ENCODE results near the gene KRT2. TPM values are rescaled to one million over a fixed set of nuclear protein-coding genes. Genes with fewer than 3 reads are reported as not detected.

KRT2 gene
- polyA plus RNA-seq, 3 donors: not detected

- no peak for DNase-seq (ENCODE audit: low read depth in 3 of 3, low spot score in 2 of 3)
Measured at GRCh38 chr12:52667509-52667908, 15.5 kb upstream of the KRT2 start.

GRCh38 chr12:52666471-52666870 lies 14.5 kb upstream of the KRT2 start:
- no peak for DNase-seq (ENCODE audit: low read depth in 3 of 3, low spot score in 2 of 3)

GRCh38 chr12:52663420-52663819 lies 11.4 kb upstream of the KRT2 start:
- DNase-seq (ENCODE audit: low read depth in 3 of 3, low spot score in 2 of 3): no peak

- DNase-seq (ENCODE audit: low read depth in 3 of 3, low spot score in 2 of 3): no peak
Measured at GRCh38 chr12:52662918-52663229, 10.9 kb upstream of the KRT2 start.

GRCh38 chr12:52662093-52662917 lies 10.3 kb upstream of the KRT2 start:
- no peak for DNase-seq (ENCODE audit: low read depth in 3 of 3, low spot score in 2 of 3)

GRCh38 chr12:52661668-52662067 lies 9.7 kb upstream of the KRT2 start:
- DNase-seq (ENCODE audit: low read depth in 3 of 3, low spot score in 2 of 3): no peak

GRCh38 chr12:52660934-52661499 lies 9.0 kb upstream of the KRT2 start:
- no peak for DNase-seq (ENCODE audit: low read depth in 3 of 3, low spot score in 2 of 3)

GRCh38 chr12:52659951-52660350 lies 7.9 kb upstream of the KRT2 start:
- DNase-seq (ENCODE audit: low read depth in 3 of 3, low spot score in 2 of 3): no peak

GRCh38 chr12:52659395-52659794 lies 7.4 kb upstream of the KRT2 start:
- no peak for DNase-seq (ENCODE audit: low read depth in 3 of 3, low spot score in 2 of 3)

- no peak for DNase-seq (ENCODE audit: low read depth in 3 of 3, low spot score in 2 of 3)
Measured at GRCh38 chr12:52658196-52658595, 6.2 kb upstream of the KRT2 start.

- no peak for DNase-seq (ENCODE audit: low read depth in 3 of 3, low spot score in 2 of 3)
Measured at GRCh38 chr12:52657250-52657902, 5.4 kb upstream of the KRT2 start.

- no peak for DNase-seq (ENCODE audit: low read depth in 3 of 3, low spot score in 2 of 3)
Measured at GRCh38 chr12:52656616-52657015, 4.6 kb upstream of the KRT2 start.

GRCh38 chr12:52655720-52656124 lies 3.7 kb upstream of the KRT2 start:
- no peak for DNase-seq (ENCODE audit: low read depth in 3 of 3, low spot score in 2 of 3)

- no peak for DNase-seq (ENCODE audit: low read depth in 3 of 3, low spot score in 2 of 3)
Measured at GRCh38 chr12:52655251-52655650, 3.2 kb upstream of the KRT2 start.

GRCh38 chr12:52650520-52651081 lies 1.4 kb downstream of the KRT2 start:
- peak in 2 of 3 donors; percentile 6 to 15 for DNase-seq (ENCODE audit: low read depth in 3 of 3, low spot score in 2 of 3)

- no peak for DNase-seq (ENCODE audit: low read depth in 3 of 3, low spot score in 2 of 3)
Measured at GRCh38 chr12:52649066-52649465, 2.9 kb downstream of the KRT2 start.

- DNase-seq (ENCODE audit: low read depth in 3 of 3, low spot score in 2 of 3): no peak
Measured at GRCh38 chr12:52648012-52648550, 3.9 kb downstream of the KRT2 start.

GRCh38 chr12:52647601-52648000 lies 4.4 kb downstream of the KRT2 start:
- DNase-seq (ENCODE audit: low read depth in 3 of 3, low spot score in 2 of 3): no peak

- DNase-seq (ENCODE audit: low read depth in 3 of 3, low spot score in 2 of 3): no peak
Measured at GRCh38 chr12:52646613-52647012, 5.4 kb downstream of the KRT2 start.

GRCh38 chr12:52645982-52646381 lies 6.0 kb downstream of the KRT2 start:
- no peak for DNase-seq (ENCODE audit: low read depth in 3 of 3, low spot score in 2 of 3)

- no peak for DNase-seq (ENCODE audit: low read depth in 3 of 3, low spot score in 2 of 3)
Measured at GRCh38 chr12:52645120-52645761, 6.8 kb downstream of the KRT2 start.
